SK-N-SH (cell line): Measurements from ENCODE around the gene CLDN7. TPM values are rescaled to one million over a fixed set of nuclear protein-coding genes. Genes with fewer than 3 reads are reported as not detected.
A peak's percentile ranks its signal among the peaks of the same experiment; 100 is the strongest.

Source experiments
- CTCF ChIA-PET: fragments of 300-600, 350-600 bp; formaldehyde crosslinking; extraction: SDS; loops from one replicate; lab custom pipeline; 2021; lab: Yijun Ruan, JAX
- POLR2A ChIA-PET: fragments of 350-600 bp; sonication (Branson Sonifier 250); formaldehyde crosslinking; extraction: SDS; loops from one replicate; lab custom pipeline; 2020; ENCODE audit warnings: antibody characterized with exemption, inconsistent platforms; lab: Yijun Ruan, JAX
- DNase-seq: peaks from one replicate; pipeline ENCODE4 v3.0.0; 2012
- H2AFZ ChIP-seq: fragments of 200-600 bp; sonication (generic); 2 replicates; pipeline ENCODE4 v1.8.1; 2016; ENCODE audit warnings: antibody characterized with exemption, mild to moderate bottlenecking, low read depth
- H3F3A ChIP-seq: fragments of 200-600 bp; sonication (generic); replicated peaks from 2 replicates; pipeline ENCODE3; 2016; ENCODE audit warnings: antibody characterized with exemption, mild to moderate bottlenecking; ENCODE audit not compliant: insufficient read depth
- H3K27ac ChIP-seq, 2 experiments: fragments of 200-500 bp in 1 of 2; fragments of 200-600 bp in 1 of 2; sonication (Bioruptor generic) in 1 of 2; sonication (generic), shearing (Covaris generic) in 1 of 2; 2 replicates each; pipeline versions ENCODE4 v1.5.1 to v1.6.1; 2014 to 2016; ENCODE audit warnings: low read depth in 2 of 2, inconsistent platforms in 1 of 2, low read length in 1 of 2, mild to moderate bottlenecking in 1 of 2, mixed read lengths in 1 of 2
- H3K27me3 ChIP-seq: fragments of 200-600 bp; sonication (generic), shearing (Covaris generic); 2 replicates; pipeline ENCODE4 v1.6.1; 2016; ENCODE audit warnings: mixed run types; ENCODE audit not compliant: insufficient read depth
- H3K36me3 ChIP-seq, 2 experiments: fragments of 200-500 bp in 1 of 2; fragments of 200-600 bp in 1 of 2; sonication (Bioruptor generic) in 1 of 2; sonication (generic) in 1 of 2; replicated peaks in 1 of 2; 2 replicates each; pipeline versions ENCODE3 to v1.5.1; 2014 to 2016; ENCODE audit warnings: low read length in 1 of 2, mild to moderate bottlenecking in 1 of 2; ENCODE audit not compliant: insufficient read depth in 2 of 2, control insufficient read depth in 1 of 2
- H3K4me1 ChIP-seq, 2 experiments: fragments of 200-500 bp in 1 of 2; fragments of 200-600 bp in 1 of 2; sonication (Bioruptor generic) in 1 of 2; sonication (generic), shearing (Covaris generic) in 1 of 2; 2 replicates each; pipeline versions ENCODE4 v1.5.1 to v1.6.1; 2014 to 2016; ENCODE audit warnings: low read depth in 1 of 2, low read length in 1 of 2, mixed run types in 1 of 2; ENCODE audit not compliant: insufficient read depth in 2 of 2, control insufficient read depth in 1 of 2
- H3K4me2 ChIP-seq: fragments of 200-600 bp; sonication (generic), shearing (Covaris generic); 2 replicates; pipeline ENCODE4 v1.6.1; 2017; ENCODE audit warnings: mixed run types
- H3K4me3 ChIP-seq, 2 experiments: fragments of 200-500 bp in 1 of 2; fragments of 200-600 bp in 1 of 2; sonication (Bioruptor generic) in 1 of 2; sonication (generic), shearing (Covaris generic) in 1 of 2; 2 replicates each; pipeline versions ENCODE4 v1.5.1 to v1.8.1; 2014 to 2016; ENCODE audit warnings: low read depth in 2 of 2, inconsistent platforms in 1 of 2, low read length in 1 of 2, mild to moderate bottlenecking in 1 of 2, mixed read lengths in 1 of 2, moderate library complexity in 1 of 2
- H3K79me2 ChIP-seq: fragments of 200-600 bp; sonication (generic); 2 replicates; pipeline ENCODE4 v1.8.1; 2017; ENCODE audit warnings: mild to moderate bottlenecking; ENCODE audit not compliant: insufficient read depth
- H3K9ac ChIP-seq: fragments of 200-600 bp; sonication (generic); 2 replicates; pipeline ENCODE4 v1.6.1; 2017; ENCODE audit warnings: mixed run types
- H3K9me2 ChIP-seq: fragments of 200-600 bp; sonication (generic); 2 replicates; pipeline ENCODE4 v1.6.1; 2017; ENCODE audit warnings: mixed run types
- H3K9me3 ChIP-seq: fragments of 200-600 bp; sonication (generic); 2 replicates; pipeline ENCODE4 v1.6.1; 2017; ENCODE audit warnings: mixed run types, mild to moderate bottlenecking, moderate library complexity
- H4K20me1 ChIP-seq: fragments of 200-600 bp; sonication (generic); 2 replicates; pipeline ENCODE4 v1.6.1; 2017; ENCODE audit warnings: mild to moderate bottlenecking, mixed run types; ENCODE audit not compliant: insufficient read depth
- IRF3 ChIP-seq: fragments of 150-350 bp; IDR thresholded peaks from 2 replicates; pipeline ENCODE4 v1.6.1; 2016; ENCODE audit warnings: mild to moderate bottlenecking, low read depth, low read length
- MAX ChIP-seq: IDR thresholded peaks from 2 replicates; pipeline ENCODE4 v1.4.0; 2012; ENCODE audit warnings: low read depth
- USF1 ChIP-seq: IDR thresholded peaks from 2 replicates; pipeline ENCODE4 v1.4.0; 2012; ENCODE audit warnings: low read depth, borderline replicate concordance
- ZBTB33 ChIP-seq: IDR thresholded peaks from 2 replicates; pipeline ENCODE4 v1.4.0; 2012; ENCODE audit warnings: low read depth, borderline replicate concordance
- WGBS: methylation state at CpG from one replicate; pipeline ENCODE4 v1.1.6; 2017; ENCODE audit warnings: low lambda C conversion rate; 5-methylcytosine and 5-hydroxymethylcytosine counted together
- polyA plus RNA-seq, 3 experiments: library from polyadenylated mRNA; depleted of rRNA; stranded (reverse); fragments of >200 nt; gene quantifications; 2 replicates each; pipeline ENCODE4 v1.2.3, GENCODE V29; 2012

The CLDN7 gene
- polyA plus RNA-seq, 1 of the 3 experiments (the other 2 are of a cell fraction) = 5.0 TPM

GRCh38 chr17:7294614-7295153 lies 32.4 kb upstream of the CLDN7 start, which contains the start of gene YBX2:
YBX2 (minus strand) TSS chr17:7294639; CDS start chr17:7294500, 139 bp downstream.
- POLR2A ChIA-PET = no interaction called here
- H3K9me3 ChIP-seq = no peaks in the 10 kb centered on the region
- no peak within 1 kb of the TSS for H3K27ac ChIP-seq
- H3K9ac ChIP-seq = no peak within 1 kb of the TSS
- H3K27me3 ChIP-seq = peaks cover 24% of the 10 kb centered on the region; the same call in 1 of the 2 replicates
- H3K9me2 ChIP-seq = no peaks in the 10 kb centered on the region
- 0 out of 2 replicates have a peak within 1 kb of the TSS, but pooled peaks have one; percentile 22 for H2AFZ ChIP-seq
- peak within 1 kb of the TSS; percentile 26 to 33 for H3K4me3 ChIP-seq
- TF ChIP-seq ZBTB33 (no peak), USF1 (peak; percentile 87), MAX (peak; percentile 15; the same call in 1 of the 2 replicates)
- TF ChIP-seq, all 33 proteins: peak for 2
- H3K4me2 ChIP-seq = peak within 1 kb of the TSS; percentile 75
- DNase-seq = peak; percentile 97
- H3F3A ChIP-seq = peaks cover 15% of the 10 kb centered on the region
- H3K4me1 ChIP-seq = peaks cover 3 to 8% of the 10 kb centered on the region in 2 experiments; a peak in 1 of 4 replicates
- WGBS = 8% methylated on average over 10 of the region's 57 CpGs
- CTCF ChIA-PET = no interaction called here
- no peaks in the 10 kb centered on the region for H3K36me3 ChIP-seq
- no peaks in the 10 kb centered on the region for H4K20me1 ChIP-seq
- no peaks in the 10 kb centered on the region for H3K79me2 ChIP-seq

- Histone ChIP-seq H3K27me3 (peaks cover 24% of the 10 kb centered on the region; the same call in 1 of the 2 replicates), H2AFZ (no peak overlapping the region), H3K9ac (no peak overlapping the region), H3K27ac (no peak overlapping the region), H4K20me1 (no peaks in the 10 kb centered on the region), H3K4me3 (peak overlapping the region; percentile 26 to 33), H3K79me2 (no peaks in the 10 kb centered on the region), H3K9me3 (no peaks in the 10 kb centered on the region), H3F3A (peaks cover 15% of the 10 kb centered on the region), H3K9me2 (no peaks in the 10 kb centered on the region), H3K4me1 (peaks cover 3 to 8% of the 10 kb centered on the region in 2 experiments; a peak in 1 of 4 replicates), H3K4me2 (0 out of 2 replicates have a peak overlapping the region, but pooled peaks have one; percentile 75), H3K36me3 (no peaks in the 10 kb centered on the region)
- TF ChIP-seq IRF3 = no peak
- DNase-seq = peak; percentile 52
- WGBS = 25% methylated on average over 20 of the region's 75 CpGs
- ChIA-PET CTCF (interaction anchor here (0.9 to 3.5 kb wide), 4 partner anchors 12 to 273 kb away, joined by 3 to 34 read pairs (median 6); partner anchors contain the start of gene SLC2A4), POLR2A (no interaction called here)
Measured at GRCh38 chr17:7293816-7294613, 31.7 kb upstream of the CLDN7 start.
